Transverse colon (tissue), 4 donors: Measurements from ENCODE around the gene RER1. TPM values are rescaled to one million over a fixed set of nuclear protein-coding genes. Genes with fewer than 3 reads are reported as not detected.

Experiments used
- DNase-seq: peaks from one replicate; pipeline ENCODE4 v3.0.0-alpha.2; 2019
- H3K27ac ChIP-seq, 4 donors: fragments of 200-600 bp; sonication (generic); 2 replicates each; pipeline ENCODE4 v1.5.1; 2016 to 2018; ENCODE audit warnings: inconsistent platforms in 4 of 4
- H3K27me3 ChIP-seq: fragments of 200-600 bp; sonication (generic); 2 replicates; pipeline ENCODE4 v1.5.1; 2017; ENCODE audit warnings: inconsistent platforms
- H3K36me3 ChIP-seq, 4 donors: fragments of 200-600 bp; sonication (generic); 2 replicates each; pipeline ENCODE4 v1.5.1; 2017 to 2019; ENCODE audit warnings: inconsistent platforms in 4 of 4
- H3K4me1 ChIP-seq, 4 donors: fragments of 200-600 bp; sonication (generic); 2 replicates each; pipeline ENCODE4 v1.5.1; 2017 to 2020; ENCODE audit warnings: inconsistent platforms in 4 of 4
- H3K4me3 ChIP-seq, 4 donors: fragments of 200-600 bp; sonication (generic); 1 replicate in 1 of 4; 2 replicates in 3 of 4; pipeline versions ENCODE4 v1.5.1 to v1.6.1; 2017 to 2019; ENCODE audit warnings: inconsistent platforms in 4 of 4
- H3K9me3 ChIP-seq, 2 donors: fragments of 200-600 bp; sonication (generic); 2 replicates each; pipeline ENCODE4 v1.5.1; 2017 to 2019; ENCODE audit warnings: inconsistent platforms in 2 of 2
- EP300 ChIP-seq: sonication (generic); formaldehyde crosslinking; IDR thresholded peaks from one replicate; pipeline ENCODE4 v1.6.1; 2017; ENCODE audit warnings: antibody characterized with exemption, low read depth
- POLR2A ChIP-seq: fragments of 450-650 bp; IDR thresholded peaks from one replicate; pipeline ENCODE4 v1.6.1; 2016; ENCODE audit warnings: antibody characterized with exemption, mild to moderate bottlenecking, moderate library complexity
- POLR2AphosphoS5 ChIP-seq, 3 donors: sonication (generic); formaldehyde crosslinking; IDR thresholded peaks; one replicate each; pipeline ENCODE4 v1.6.1; 2016; ENCODE audit warnings: antibody characterized with exemption in 3 of 3
- WGBS, 2 donors: methylation state at CpG; one replicate each; pipeline ENCODE4 v1.1.5; 2018; ENCODE audit warnings: low coverage in 1 of 2; 5-methylcytosine and 5-hydroxymethylcytosine counted together
- in situ Hi-C, 4 donors: fragments of 200-750 bp; cut with MboI; loops; one replicate each; pipeline versions ENCODE4 v1.15.0 to v1.15.1; 2017; ENCODE audit warnings: low sequenced_read_pairs in 3 of 4, low pct_ligation_motif_present in 1 of 4, low pct_unique_long_range_greater_than_20kb in 1 of 4
- intact Hi-C: fragments of 100-400 bp; cut with DNase I; formaldehyde crosslinking; loops from one replicate; pipeline ENCODE4 v1.15.1; 2023; ENCODE audit warnings: low total_unique reads
- total RNA-seq, 4 donors: library from RNA; depleted of rRNA; stranded (reverse); fragments of >200 nt; gene quantifications; one replicate each; pipeline ENCODE4 v1.1.0, GENCODE V29; 2016
- TF ChIP-seq, protein P1 (sequence below), 5 experiments: fragments of 200-600 bp in 3 of 5; fragments of 450-650 bp in 2 of 5; sonication (generic) in 3 of 5; IDR thresholded peaks; 1 replicate in 2 of 5; 2 replicates in 3 of 5; pipeline ENCODE4 v1.5.1; 2016 to 2017; ENCODE audit warnings: antibody characterized with exemption in 5 of 5, inconsistent platforms in 3 of 5, mild to moderate bottlenecking in 2 of 5, moderate library complexity in 1 of 5

RER1 gene
- total RNA-seq, 4 donors from 2014 or later: 36.2 to 129 (median 111) TPM

- intact Hi-C loops: no loop called here
- Histone ChIP-seq H3K27me3 (peaks cover 55% of the 10 kb centered on the region), H3K9me3 (no peaks in the 10 kb centered on the region), H3K36me3 (no peaks in the 10 kb centered on the region), H3K4me3 (no peak overlapping the region), H3K4me1 (no peaks in the 10 kb centered on the region), H3K27ac (no peak overlapping the region)
- DNase-seq: no peak
- TF ChIP-seq, protein P1, sequence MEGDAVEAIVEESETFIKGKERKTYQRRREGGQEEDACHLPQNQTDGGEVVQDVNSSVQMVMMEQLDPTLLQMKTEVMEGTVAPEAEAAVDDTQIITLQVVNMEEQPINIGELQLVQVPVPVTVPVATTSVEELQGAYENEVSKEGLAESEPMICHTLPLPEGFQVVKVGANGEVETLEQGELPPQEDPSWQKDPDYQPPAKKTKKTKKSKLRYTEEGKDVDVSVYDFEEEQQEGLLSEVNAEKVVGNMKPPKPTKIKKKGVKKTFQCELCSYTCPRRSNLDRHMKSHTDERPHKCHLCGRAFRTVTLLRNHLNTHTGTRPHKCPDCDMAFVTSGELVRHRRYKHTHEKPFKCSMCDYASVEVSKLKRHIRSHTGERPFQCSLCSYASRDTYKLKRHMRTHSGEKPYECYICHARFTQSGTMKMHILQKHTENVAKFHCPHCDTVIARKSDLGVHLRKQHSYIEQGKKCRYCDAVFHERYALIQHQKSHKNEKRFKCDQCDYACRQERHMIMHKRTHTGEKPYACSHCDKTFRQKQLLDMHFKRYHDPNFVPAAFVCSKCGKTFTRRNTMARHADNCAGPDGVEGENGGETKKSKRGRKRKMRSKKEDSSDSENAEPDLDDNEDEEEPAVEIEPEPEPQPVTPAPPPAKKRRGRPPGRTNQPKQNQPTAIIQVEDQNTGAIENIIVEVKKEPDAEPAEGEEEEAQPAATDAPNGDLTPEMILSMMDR (IDR thresholded peaks at IDR 0.05): no peak
- no peak for TF ChIP-seq EP300
- no peak for TF ChIP-seq POLR2A
- TF ChIP-seq POLR2AphosphoS5 (IDR thresholded peaks at IDR 0.05): no peak
- 84% methylated on average over 14 of the region's 15 CpGs; no CpG with 5 or more reads in 1 of the 2 donors for WGBS, 2 donors
- in situ Hi-C loops: no loop called here
Measured at GRCh38 chr1:2445823-2446215, 54.2 kb downstream of the RER1 start.

GRCh38 chr1:2446394-2446793 is 54.8 kb downstream of the RER1 start:
- 51% methylated on average over 11 of the region's 13 CpGs; no CpG with 5 or more reads in 1 of the 2 donors for WGBS, 2 donors
- Histone ChIP-seq H3K4me1 (no peaks in the 10 kb centered on the region), H3K27ac (no peak overlapping the region), H3K27me3 (peaks cover 52% of the 10 kb centered on the region), H3K36me3 (no peaks in the 10 kb centered on the region), H3K9me3 (no peaks in the 10 kb centered on the region), H3K4me3 (no peak overlapping the region)
- intact Hi-C loops (no loop called here), in situ Hi-C loops (no loop called here)
- TF ChIP-seq, protein P1 (IDR thresholded peaks at IDR 0.05): no peak
- no peak for TF ChIP-seq POLR2AphosphoS5 (IDR thresholded peaks at IDR 0.05)
- TF ChIP-seq EP300: no peak
- TF ChIP-seq POLR2A: no peak
- DNase-seq: no peak

DNA sequence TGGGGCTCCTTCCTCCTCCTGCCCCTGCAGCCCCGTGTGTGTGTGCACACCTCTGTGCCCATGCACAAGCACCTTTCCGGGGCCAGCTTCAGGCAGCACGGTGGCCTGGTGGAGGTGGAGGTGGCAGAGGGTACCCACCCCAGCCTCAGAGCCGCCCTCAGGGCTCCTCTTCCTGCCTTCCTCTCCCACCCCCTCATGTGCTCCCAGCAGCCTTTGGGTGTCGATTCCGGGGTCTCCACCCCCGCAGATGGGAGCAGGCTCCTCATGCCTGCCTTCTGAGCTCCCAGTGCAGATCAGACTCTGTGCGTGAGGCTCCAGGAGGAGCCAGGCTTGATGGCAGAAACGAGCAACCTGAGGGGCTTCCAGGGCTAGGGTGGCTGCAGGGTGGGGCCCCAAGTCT is 55.2 kb downstream of the RER1 start:
- Histone ChIP-seq H3K36me3 (no peaks in the 10 kb centered on the region), H3K4me3 (no peak overlapping the region), H3K27me3 (peaks cover 48% of the 10 kb centered on the region), H3K9me3 (no peaks in the 10 kb centered on the region), H3K4me1 (no peaks in the 10 kb centered on the region), H3K27ac (no peak overlapping the region)
- 50 to 63% methylated on average over 2 to 9 of the region's 9 CpGs for WGBS, 2 donors
- intact Hi-C loops (no loop called here), in situ Hi-C loops (no loop called here)
- DNase-seq: no peak
- TF ChIP-seq EP300 (no peak), POLR2A (no peak), POLR2AphosphoS5 (IDR thresholded peaks at IDR 0.05) (no peak)
- TF ChIP-seq, protein P1 (IDR thresholded peaks at IDR 0.05): no peak

- Histone ChIP-seq H3K27me3 (peaks cover 44% of the 10 kb centered on the region), H3K4me3 (no peak overlapping the region), H3K27ac (no peak overlapping the region), H3K9me3 (no peaks in the 10 kb centered on the region), H3K4me1 (no peaks in the 10 kb centered on the region), H3K36me3 (no peaks in the 10 kb centered on the region)
- WGBS, 2 donors: 74% methylated on average over 23 of the region's 23 CpGs; no CpG with 5 or more reads in 1 of the 2 donors
- intact Hi-C loops: no loop called here
- TF ChIP-seq EP300: no peak
- in situ Hi-C loops: no loop called here
- DNase-seq: no peak
Measured at GRCh38 chr1:2447276-2448097, 55.8 kb downstream of the RER1 start.

GRCh38 chr1:2448098-2448445 is 56.4 kb downstream of the RER1 start:
- DNase-seq: no peak
- H3K36me3 ChIP-seq: no peaks in the 10 kb centered on the region
- TF ChIP-seq POLR2A (no peak), EP300 (no peak), POLR2AphosphoS5 (IDR thresholded peaks at IDR 0.05) (no peak)
- TF ChIP-seq, protein P1 (IDR thresholded peaks at IDR 0.05): no peak
- no peaks in the 10 kb centered on the region for H3K4me1 ChIP-seq
- intact Hi-C loops (no loop called here), in situ Hi-C loops (no loop called here)
- no peaks in the 10 kb centered on the region for H3K9me3 ChIP-seq
- H3K4me3 ChIP-seq: no peak overlapping the region
- no peak overlapping the region for H3K27ac ChIP-seq
- 46 to 100% methylated on average over 2 to 18 of the region's 18 CpGs for WGBS, 2 donors
- peaks cover 39% of the 10 kb centered on the region for H3K27me3 ChIP-seq
